GM19351 (cell line): ENCODE data around the gene OPCML.

Experiments
- ATAC-seq: cut with Tn5 transposase; IDR thresholded peaks from one replicate; pipeline ENCODE4 v1.9.1; 2021; ENCODE audit warnings: mild to moderate bottlenecking, moderate library complexity; ENCODE audit not compliant: unreplicated experiment

Gene OPCML

DNA sequence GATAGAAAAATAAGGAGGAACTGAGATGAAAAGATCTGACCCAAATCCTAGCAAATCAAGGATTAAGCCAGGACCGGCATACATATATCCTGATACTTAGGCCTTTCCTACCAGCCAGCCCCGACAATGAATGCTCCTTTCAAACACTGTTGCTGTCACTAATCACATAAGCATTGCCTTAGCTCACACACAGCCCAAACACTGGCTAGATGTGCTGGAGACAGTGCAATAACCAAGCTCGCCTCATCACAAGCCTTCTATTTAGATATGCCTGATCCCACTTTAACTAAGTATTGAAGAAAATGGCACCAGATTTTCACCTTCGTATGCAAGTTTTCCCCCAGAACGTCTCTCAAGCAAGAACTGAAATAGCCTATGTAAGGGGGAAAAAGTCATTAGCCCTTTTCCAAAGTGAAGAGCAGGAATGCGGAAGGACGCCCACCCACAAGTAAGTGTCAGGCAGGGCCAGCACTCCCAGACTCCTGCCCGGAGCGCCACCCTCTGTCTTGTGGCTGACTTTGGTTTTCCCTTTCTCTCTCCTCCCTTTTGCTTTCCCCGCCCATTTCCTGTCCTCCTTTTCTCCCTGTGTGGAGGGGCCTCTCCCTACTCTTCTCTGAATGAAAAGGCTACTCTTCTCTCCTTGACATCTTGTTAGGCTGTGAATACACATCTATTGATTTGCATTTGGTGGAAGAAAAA is 8.9 kb upstream of the OPCML start:
- ATAC-seq, result no peak

DNA sequence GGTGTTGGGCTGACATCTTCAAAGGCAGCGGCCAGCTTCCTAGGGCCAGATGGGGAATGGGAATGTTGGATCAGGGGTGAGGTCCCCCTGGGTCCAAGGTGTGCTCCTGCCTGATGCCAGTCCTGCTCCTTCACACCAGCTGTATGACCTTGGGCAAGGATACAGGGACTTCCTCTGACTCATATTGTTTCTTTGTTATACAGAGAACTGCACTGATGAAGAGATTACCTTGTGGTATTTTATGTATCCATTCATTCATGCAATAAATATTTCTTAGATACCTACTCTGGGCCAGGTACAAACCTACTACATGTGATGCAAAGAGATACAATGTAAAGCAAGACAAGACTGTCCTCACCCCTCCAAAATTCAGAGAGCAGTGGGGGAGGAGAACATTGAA is 3.9 kb upstream of the OPCML start:
- no peak for ATAC-seq

DNA sequence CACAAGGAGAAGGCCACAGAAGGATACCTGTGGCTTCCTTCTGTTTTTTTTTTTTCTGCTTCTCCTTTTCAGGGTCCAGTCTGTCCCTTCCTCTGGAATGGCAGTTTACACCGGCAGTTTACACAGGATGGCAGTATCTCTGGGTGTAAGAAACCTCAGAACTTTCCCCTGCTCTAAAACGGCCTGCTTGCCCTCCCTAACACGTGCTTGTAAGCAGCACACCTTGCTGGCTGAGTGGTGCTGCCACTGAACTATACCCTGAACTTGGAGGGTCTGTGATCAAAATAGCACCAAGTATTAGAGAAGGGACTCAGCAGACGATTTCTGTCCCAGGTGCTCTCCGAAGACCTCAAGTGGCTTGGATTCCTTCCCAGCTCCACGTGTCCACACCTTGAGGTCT is 904 bp upstream of the OPCML start:
- ATAC-seq, result no peak

DNA sequence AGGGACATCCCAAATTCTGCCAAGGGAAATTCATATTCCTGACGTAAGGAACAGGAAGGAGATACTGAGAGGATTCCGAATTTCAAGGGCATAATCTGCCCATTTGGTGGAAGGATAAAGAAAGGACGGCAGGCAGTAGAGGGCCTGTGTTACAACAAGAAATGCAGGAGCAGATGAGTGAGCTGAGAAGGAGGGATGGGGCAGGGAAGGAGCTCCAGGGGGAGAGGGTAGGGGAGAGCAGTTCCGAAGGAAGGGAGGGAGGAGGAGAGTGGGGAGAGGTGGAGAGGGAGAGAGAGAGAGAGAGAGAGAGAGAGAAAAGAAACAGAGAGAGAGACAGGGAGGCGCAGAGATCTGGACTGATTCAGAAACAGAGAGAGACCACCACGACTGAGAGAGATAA is 843 bp downstream of the OPCML start:
- ATAC-seq, result no peak

DNA sequence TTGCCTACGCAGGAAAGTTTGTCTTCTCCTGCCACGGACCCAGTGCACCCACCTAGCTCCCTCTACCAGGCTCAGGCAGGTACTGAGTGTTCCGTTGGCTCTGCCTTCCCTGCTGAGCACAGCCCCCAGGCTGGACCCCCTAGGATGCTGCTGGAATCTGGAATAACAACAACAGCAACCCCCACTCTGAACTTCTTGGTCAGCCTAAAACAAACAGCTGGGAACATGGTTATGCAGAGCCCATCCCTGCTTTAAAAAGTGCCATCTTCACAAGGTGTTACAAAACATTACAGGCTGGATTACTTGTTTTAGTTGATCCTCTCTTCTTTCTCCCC is 1.8 kb downstream of the OPCML start:
- ATAC-seq, result no peak

DNA sequence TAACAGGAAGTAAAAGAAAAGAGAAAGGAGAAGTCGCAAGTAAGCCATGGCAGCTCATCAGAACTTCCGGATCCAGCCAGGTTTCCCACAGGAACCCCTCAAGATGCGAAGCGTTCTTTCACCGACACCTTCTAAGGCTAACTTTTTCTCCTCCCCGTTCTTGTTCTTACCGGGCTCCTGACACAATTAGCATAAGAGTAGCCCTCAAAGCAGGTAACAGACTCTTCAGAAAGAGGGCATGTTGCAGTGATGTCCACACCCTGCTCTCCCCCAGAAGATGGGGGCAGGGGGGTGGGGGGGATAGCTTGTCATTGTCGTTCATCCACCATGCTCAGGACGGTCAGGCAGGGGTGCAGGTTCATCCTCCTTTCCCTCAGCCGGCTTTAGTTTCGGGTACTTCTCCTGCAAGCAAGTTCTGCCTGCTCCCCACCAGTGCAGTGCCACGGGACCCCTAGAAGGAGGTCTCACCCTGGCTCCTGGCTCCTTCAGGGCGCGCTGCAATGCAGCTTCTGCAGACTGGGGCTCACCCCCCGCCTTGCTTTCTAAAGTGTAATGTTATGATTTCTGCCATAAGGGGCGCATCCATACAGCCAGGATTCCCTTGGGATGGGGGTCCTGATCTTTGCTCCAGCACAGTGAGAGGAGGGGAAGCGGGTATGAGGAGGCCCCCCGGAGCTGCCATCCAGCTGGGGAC is 2.3 kb downstream of the OPCML start:
- no peak for ATAC-seq

DNA sequence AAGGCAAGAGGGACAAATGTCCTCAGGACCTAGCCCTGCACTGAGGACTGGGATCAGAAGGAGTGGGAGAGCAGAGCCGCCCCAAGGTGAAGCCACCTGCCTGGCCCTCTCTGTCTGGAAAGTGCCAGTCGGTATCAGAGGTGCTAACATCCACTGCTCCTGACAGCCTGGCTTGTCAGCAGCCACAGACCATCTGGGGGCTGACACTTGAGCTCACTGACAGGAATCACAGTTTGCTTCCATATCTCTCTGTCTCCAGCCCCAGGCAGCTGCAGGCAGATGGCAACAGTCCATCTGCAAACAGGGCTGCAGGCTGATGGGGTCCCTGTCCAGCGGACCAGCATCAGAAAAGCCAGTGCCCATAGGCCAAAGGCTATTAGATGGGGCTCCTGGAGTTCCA is 5.5 kb downstream of the OPCML start:
- no peak for ATAC-seq

DNA sequence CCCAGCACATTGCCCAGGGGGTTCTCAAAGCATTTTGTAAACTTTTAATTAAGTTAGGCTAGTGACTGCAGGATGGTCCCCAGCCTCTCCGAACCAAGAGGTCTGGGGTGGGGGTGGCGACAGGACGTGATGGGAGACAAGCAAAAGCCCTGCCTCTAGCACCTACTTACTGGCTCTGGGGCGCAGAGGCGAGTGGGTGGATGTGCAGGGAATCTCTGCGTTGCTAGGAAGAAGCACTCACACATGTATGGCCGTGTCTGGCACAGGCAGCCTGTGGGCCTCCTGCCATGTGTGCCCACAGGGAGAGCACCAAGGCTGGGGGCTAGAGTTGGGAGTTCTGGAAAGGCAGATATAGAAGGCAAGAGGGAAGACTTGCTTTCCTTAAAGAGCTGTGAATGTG is 6.3 kb downstream of the OPCML start:
- ATAC-seq, result no peak

DNA sequence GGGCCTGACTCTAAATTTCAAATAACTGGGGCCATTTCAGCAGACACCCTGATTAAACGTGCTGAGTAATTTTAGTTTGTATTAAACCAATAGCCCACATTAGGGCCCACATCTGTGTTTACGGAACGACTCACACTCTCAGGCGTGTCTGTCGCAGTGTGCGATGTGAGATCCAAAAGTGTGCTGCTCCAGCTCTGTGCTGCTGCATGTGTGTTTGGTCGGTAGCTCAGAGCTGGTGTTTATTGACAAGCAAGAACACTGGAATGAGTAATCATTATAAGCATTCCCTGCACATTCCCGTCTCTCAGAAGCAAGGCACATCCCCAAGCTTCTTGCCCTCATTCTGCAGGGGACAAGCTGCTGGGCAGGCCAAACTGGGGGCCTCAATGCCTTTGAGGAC is 7.8 kb downstream of the OPCML start:
- no peak for ATAC-seq

DNA sequence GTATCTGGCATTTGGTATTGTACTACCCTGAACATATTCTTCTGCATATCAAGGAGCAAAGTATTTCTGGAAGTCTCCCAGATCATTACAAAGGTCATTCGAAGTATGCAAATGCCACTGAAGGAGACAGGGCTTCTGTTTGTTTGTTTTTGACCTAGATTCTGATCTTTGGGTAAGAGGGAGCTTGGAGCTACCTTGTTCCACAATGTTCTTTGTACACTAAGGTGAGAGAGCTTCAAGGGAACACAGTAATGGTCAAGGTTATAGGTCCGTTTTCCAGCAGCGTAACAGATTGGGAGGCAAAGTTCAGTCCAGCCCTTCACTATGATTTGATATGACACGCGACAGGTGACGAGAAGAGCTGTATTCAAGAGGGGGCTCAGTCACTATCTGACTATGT is 10.0 kb downstream of the OPCML start:
- ATAC-seq, result no peak

DNA sequence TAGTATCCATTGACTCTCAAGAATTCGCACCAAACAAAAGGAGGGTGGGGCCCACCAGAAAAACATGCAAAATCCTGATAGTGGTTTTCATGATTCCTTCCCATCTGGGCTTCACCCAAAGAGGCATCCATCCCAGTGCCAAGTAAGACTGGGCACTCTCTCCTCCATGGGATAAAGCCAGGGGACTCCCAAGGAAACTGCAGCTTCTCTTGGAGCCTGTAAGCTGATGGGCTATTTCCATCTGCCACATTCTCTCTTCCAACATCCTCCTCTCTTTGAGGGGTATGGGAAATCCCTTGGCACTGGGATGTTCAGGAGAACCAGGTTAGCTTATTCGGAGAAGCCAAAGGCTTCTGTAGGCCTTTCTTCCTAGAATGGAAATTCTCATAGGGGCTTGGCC is 10.8 kb downstream of the OPCML start:
- no peak for ATAC-seq

DNA sequence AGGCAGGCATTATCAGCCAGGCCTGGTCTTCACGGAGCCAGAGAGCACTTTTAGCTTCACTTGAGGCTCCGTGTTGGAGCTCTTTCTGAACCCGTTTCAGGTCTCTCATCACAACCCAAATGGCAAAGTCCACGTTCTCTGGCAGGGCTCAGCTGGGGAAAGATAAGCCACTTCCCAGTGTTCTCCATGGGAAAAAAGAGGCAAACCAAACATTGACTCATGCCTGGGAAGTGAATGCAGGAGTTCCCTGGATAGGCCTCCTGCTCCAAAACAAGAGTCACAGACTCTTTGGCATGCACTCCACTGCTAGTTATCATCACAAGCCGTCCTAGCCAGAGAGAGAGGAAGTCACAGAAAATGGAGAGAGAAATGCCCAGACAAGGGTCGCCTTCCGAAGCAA is 11.6 kb downstream of the OPCML start:
- no peak for ATAC-seq

DNA sequence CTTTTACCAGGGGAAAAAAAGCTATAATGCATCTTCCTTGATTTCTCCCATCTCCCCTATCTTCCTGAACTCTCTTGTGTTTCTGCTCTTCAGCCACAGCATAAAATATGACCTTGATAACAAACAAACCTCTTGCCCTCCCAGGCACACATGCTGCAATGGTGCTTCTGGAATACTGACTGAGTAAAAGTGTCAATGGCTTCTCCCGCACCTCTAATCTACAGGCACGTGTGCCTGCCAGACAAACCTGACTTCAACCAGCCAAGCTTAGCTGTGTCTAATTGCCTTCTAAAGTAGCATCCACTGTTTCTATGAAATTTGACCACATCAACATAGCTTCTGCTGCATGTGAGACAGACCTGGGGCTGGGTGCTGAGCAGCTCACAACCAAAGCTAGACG is 12.7 kb downstream of the OPCML start:
- no peak for ATAC-seq

DNA sequence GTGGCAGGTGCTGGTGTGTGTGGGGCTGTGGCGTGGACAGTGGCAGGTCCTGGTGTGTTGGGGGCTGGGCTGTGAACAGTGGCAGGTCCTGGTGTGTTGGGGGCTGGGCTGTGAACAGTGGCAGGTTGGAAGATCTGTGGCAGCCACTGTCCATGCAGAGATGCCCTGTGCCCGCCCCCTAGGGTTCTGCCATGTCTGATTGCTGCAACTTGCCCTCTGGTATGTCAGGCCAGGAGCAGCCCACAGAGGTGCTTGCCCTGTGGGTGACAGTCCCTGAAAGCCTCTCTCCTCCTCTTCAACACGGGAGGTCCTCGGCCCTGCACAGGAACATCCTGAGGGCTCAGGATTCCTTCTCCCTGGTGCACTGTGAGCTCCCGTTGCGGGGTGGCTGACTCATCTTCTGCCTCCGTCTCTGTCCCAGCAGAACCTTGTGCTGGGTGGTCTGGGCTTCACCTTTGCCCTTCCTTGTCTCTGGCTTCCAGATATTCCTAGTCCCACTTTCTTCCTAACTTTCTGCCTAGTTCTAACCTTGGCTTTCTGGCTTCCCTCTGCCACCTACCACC is 13.5 kb downstream of the OPCML start:
- no peak for ATAC-seq

DNA sequence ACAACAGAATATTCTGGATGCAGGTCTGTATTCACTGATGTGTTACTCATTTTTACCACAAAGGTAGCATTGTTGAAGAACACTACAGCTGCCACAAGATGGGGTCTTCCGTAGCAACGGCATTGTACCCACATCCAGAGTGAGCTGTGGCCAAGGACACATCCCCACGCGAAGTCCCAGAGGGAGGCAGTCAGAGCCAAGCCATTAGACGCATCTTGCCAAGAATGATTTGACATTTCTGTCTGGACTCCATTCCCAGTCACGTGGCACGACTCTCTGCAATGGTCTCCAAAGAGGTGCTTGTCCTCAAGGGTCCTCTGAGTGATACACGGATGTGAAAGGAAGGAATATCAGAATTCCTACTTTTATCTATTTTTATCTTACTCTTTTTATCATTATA is 15.5 kb downstream of the OPCML start:
- ATAC-seq, result no peak

DNA sequence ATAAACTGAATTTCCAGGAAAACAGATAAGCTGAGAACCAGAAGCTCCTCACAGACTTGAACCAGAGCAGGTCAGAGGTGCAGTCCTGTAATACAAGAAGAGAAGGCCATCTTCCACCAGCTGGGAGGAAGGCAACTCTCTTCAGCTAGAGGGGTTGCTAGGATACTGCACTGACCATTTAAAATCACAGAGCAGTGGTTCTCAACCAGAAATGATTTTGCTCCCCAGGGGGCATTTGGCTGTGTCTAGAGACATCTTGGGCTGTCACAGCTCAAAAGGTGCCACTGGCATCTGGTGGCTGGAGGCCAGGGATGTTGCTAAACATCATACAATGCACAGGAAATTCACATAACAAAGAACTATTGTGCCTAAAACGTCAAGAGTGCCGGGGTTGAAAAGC is 17.2 kb downstream of the OPCML start:
- ATAC-seq, result no peak

DNA sequence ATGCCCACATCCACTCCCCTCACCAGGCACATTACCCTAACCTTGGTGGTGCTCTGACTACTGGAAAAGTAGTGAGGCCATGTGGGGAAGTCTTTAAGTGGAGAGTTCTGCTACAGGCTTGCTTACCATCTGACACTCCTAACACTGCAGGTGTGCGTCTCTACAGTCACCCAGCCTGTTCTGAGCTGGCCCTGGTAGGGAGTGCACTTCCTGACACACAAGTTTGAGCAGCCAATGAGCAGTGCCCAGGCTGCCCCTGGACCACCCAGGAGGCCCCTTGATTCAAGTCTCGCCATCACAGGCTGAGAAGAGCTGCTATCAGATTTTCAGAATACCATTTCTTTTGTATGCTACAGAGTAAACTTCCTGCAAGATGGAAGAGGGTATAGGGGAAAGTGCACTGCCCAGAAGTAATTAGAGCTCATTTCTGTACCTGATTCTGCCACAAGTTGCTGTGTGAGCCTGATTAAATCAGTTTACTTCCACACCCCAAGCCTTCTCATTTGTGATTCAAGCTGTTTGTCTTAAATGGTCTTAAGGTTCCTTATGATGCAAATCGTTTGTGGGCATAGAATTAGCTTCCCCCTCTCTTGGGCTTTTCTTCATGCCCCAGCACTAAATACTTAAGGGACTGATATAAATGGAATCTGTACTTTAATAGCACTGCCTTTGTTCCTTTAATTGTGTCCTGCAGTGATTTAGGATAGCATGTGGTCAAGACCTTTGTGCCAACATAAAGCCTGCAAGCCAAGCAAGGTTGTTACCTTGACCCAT is 22.2 kb downstream of the OPCML start:
- ATAC-seq, result no peak

DNA sequence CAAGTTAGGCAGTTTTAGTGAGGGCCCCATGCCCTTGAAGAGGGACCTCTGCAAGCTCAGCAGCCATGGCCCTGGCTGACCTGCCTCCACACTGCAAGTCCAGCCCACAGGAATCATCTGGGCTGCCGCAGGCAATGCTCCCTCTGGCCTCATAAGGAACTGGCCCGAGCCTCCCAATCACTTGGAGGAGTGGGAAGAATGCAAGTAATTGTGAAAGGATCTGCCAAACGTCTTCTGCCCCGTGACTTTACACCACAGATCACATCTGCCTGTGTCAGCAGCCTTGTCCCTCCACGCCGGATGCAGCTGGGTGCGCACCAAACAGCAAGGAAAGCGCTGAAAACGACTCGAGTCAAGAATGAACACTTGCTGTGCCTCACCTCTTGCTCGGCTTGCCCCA is 23.8 kb downstream of the OPCML start:
- no peak for ATAC-seq

DNA sequence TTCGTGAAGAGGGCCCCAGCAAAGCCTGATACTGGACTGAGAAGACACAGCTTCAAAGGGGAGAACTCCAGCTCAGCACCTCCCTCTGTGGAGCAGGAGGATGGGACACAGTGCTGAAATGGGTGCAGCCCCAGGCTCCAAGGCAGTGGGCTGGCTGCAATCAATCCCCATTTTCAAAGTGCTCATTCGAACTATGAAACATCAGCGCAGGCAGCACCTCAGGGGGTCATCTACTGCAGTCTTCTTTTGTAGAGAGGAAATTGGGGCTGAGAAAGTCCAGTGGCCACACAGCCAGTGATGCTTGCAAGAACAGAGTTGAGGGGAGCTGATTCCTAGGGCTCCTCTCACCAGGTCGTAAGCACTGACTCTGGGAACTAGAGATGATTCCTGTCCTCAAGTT is 25.1 kb downstream of the OPCML start:
- no peak for ATAC-seq

DNA sequence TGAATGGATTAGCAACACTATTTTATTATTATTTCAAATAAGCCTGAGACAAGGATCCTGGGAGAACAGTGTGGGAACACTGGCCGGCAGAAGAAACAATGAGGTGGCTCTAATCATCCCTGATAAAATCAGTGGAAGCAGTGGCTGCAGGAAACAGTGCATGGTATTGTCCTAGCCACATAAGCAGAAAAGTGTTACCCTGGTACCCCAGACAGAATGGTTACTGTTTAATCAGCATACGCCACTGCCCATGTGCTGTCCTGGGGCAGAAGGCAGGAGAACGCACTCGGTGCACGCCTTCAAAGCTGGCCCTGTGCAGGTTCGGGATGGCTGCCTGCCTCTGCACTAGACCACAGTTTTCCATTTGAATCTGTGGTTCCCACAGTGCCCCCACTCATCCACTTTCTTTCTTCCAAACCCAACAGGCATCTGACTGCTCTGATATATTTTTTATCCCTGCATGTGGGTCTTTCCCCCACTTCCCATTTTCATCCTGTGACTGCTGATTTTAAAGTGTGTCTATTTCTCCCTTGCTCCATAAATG is 25.7 kb downstream of the OPCML start:
- ATAC-seq, result no peak

DNA sequence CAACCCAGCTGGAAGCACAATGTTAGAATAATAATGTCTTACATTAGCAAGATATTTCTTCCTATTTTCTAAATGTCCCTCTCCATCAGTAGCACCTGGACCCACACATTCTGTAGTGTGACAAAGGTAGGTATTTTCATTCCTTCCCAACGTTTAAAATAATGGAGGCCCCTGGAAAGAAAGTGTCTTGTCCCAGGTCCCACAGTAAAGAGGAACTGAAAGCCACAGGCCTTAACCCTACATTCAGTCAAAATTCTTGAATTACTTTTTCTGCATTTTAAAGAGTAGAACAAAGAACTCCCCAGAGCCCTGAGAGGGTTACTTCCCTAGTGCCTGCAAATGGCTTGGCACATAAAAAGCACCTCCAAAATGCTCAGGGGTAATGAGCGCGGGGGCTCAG is 26.3 kb downstream of the OPCML start:
- peak; percentile 76 for ATAC-seq

DNA sequence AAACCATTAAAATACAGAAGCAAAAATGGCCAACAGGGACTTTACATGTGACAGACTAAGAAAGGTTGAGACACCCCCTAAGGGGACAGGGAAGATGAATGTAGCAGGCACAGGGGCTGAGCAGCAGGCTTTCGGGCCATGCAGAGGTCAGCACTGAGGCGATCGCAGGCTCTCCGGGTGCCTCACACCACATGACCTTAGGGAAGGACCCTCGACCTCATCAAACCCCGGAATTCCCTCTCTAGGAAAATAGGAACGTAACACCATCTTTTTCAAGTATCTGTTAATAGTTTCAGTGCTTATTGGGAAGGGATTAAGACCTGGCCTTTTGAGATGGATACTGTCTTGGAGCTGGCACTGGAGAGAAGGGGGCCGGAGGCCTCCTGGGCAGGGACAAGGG is 27.4 kb downstream of the OPCML start:
- no peak for ATAC-seq
